ENCODE measurements around the gene DLX6. TPM values are rescaled to one million over a fixed set of nuclear protein-coding genes. Genes with fewer than 3 reads are reported as not detected.

Gene DLX6
- total RNA-seq, 1 experiment from 2014 or later = not detected

DNA sequence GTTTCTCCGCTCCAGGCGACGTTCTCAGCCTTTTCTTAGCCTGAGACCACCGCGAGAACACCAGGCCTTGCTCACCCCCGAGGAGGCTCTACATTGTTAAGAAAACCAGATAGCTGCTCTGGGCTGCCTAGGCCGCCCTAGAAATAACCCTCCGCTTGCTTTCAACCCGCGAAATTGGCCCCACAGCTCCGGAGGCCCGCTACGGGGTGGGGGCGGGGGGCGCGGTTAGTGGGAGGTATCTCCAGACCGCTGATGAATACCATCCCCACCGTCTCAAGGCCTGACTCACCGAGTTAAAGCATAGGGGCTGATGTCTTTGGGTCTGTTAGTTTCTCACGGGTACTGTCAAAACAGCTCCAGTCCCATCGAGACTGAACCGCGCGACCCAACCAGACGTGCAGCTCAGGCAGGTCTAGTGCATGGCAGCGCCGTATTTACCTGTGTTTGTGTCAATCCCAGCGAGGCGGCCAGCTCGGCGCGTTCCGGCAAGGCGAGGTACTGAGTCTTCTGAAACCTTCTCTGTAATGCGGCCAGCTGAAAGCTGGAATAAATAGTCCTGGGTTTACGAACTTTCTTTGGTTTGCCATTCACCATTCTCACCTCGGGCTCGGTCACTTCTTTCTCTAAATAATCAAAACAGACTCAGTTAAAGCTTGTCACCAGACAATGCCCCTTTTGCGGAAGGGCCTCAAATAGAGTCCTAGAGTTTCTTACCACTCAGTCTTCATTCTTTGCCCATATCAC is 16.6 kb downstream of the DLX6 start:
- TF ChIP-seq EZH2 (IDR thresholded peaks at IDR 0.05; ENCODE audit: low read depth) = no peak
- TF ChIP-seq CTCF (conservative IDR thresholded peaks at IDR 0.05) = no peak
- H3F3A ChIP-seq (ENCODE audit: insufficient read depth, low read depth) = no peaks in the 10 kb centered on the region
- H2AFZ ChIP-seq = no peak overlapping the region
- no peak overlapping the region for H3K4me3 ChIP-seq
- no peak overlapping the region for H3K27ac ChIP-seq
- no peaks in the 10 kb centered on the region for H4K20me1 ChIP-seq (ENCODE audit: insufficient read depth)
- no peaks in the 10 kb centered on the region for H3K36me3 ChIP-seq (ENCODE audit: low read depth)
- H3K9me3 ChIP-seq (ENCODE audit: insufficient read depth, low read depth) = no peaks in the 10 kb centered on the region
- intact Hi-C loops (cut with micrococcal nuclease; ENCODE audit: unreplicated experiment) = no loop called here
- ChIA-PET POLR2A (ENCODE audit: unreplicated experiment) (no interaction called here), CTCF (no interaction called here)
- H3K27me3 ChIP-seq (ENCODE audit: insufficient read depth, low read depth) = peaks cover 11% of the 10 kb centered on the region; the same call in 1 of the 2 replicates
- BruUV-seq (replicated peaks) = no TSS peak
- no peak overlapping the region for H3K4me2 ChIP-seq
- no peak for DNase-seq
- no peaks in the 10 kb centered on the region for H3K4me1 ChIP-seq (replicated peaks; ENCODE audit: insufficient read depth)
- H3K79me2 ChIP-seq (ENCODE audit: low read depth) = no peaks in the 10 kb centered on the region
- H3K9me2 ChIP-seq (ENCODE audit: insufficient read depth) = no peaks in the 10 kb centered on the region

DNA sequence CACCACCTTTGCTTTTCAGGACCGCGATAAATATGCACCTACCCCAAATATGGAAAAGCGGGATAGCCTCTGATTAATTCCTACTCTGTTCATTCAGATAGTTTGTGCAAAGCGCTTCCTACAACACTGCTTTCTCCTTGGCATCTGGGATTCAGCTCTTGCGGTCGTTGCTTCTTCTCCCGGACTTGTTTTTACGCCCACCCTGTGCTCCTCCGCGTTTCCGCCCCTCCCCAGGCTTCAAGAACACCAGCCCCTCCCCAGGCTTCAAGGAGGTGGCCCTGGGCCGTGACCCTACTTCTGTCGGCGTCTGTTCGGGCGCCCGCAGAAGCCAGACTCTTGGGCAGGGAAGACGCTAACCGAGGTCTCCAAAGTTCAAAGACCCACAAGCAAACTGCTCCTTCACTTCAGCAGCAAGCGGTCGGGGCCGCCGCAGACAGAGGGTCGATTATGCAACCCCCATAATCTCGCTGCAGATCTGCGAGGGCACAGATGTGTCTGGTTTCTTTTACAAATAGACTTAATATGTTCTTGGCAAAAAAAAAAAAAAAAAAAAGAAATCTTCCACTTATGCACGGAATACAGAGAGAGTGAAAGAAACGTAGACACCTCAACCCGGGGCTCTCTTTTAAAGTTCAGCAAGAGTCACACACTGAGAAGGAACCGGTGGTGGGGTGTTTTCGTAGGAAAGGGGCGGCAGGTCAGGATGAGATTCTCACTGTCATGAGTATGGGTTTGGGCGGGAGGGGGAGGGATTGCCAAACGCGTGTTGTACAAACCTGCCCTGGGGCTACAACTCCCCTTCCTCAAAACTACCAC is 17.3 kb downstream of the DLX6 start:
- Histone ChIP-seq H3K79me2 (ENCODE audit: low read depth) (no peaks in the 10 kb centered on the region), H3K4me2 (no peak overlapping the region), H3F3A (ENCODE audit: insufficient read depth, low read depth) (no peaks in the 10 kb centered on the region), H3K9me2 (ENCODE audit: insufficient read depth) (no peaks in the 10 kb centered on the region), H3K4me3 (no peak overlapping the region), H4K20me1 (ENCODE audit: insufficient read depth) (no peaks in the 10 kb centered on the region), H3K4me1 (replicated peaks; ENCODE audit: insufficient read depth) (peaks cover 4% of the 10 kb centered on the region; the same call in 1 of the 2 replicates), H3K9me3 (ENCODE audit: insufficient read depth, low read depth) (no peaks in the 10 kb centered on the region), H3K27ac (no peak overlapping the region), H2AFZ (no peak overlapping the region), H3K36me3 (ENCODE audit: low read depth) (no peaks in the 10 kb centered on the region), H3K27me3 (ENCODE audit: insufficient read depth, low read depth) (peaks cover 6% of the 10 kb centered on the region; the same call in 1 of the 2 replicates)
- CTCF ChIA-PET = no interaction called here
- intact Hi-C loops (cut with micrococcal nuclease; ENCODE audit: unreplicated experiment) = no loop called here
- no peak for DNase-seq
- POLR2A ChIA-PET (ENCODE audit: unreplicated experiment) = no interaction called here
- TF ChIP-seq EZH2 (IDR thresholded peaks at IDR 0.05; ENCODE audit: low read depth) (no peak), CTCF (conservative IDR thresholded peaks at IDR 0.05) (no peak)
- no TSS peak for BruUV-seq (replicated peaks)

DNA sequence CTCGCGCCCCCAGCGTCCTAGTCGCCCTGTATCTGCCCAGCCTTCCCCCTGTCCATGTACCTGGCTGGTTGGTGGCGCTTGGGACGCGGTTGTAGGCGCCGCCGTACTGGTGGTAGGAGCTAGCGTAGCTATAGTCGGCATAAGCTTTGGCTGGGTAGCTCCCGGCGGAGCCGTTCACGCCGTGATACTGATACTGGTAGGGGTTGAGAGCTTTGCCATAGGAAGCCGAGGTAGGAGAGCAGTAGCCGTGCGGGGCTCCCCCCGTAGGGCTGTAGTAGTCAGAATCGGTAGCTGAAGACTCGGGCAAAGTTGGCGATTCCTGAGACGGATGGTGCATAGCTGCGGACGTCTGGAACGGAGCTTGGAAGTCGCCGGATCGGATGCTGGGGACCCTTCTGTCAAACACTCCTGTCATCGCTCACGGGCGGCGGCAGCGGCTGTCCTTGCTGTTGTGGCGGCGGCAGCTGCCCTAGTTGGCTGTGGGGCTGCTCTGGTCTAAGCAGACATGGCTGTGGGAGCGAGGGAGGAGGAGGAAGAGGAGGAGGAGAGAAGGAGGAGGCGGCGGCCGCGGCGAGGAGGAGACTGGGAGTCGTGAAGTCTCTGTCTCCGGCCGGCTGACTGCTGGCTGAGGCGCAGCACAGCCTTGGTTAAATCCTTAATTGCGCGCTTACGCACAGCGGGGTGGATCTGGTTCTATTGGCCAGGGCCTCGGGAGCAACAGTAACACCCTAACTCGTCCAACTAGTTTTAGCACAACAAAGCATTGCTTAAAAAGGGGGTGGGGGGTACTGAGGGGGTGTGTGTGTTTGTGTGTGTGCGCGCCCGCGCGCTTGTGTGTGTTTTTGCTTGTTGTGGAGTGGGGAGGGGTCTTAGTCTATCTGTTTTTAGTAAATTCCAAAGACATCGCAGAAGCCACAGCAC is 19.1 kb downstream of the DLX6 start, which contains the start of gene DLX5:
TSS of gene DLX5 (minus strand) at position 623 of the 921 bp plus-strand sequence. CDS start at position 415, 208 bp downstream.
- no peak for DNase-seq
- no peak for TF ChIP-seq CTCF (conservative IDR thresholded peaks at IDR 0.05)
- TF ChIP-seq EZH2 (IDR thresholded peaks at IDR 0.05; ENCODE audit: low read depth) = no peak
- Histone ChIP-seq H3K4me3 (no peak within 1 kb of the TSS), H3K9me2 (ENCODE audit: insufficient read depth) (no peaks in the 10 kb centered on the region), H3K36me3 (ENCODE audit: low read depth) (no peaks in the 10 kb centered on the region), H3K79me2 (ENCODE audit: low read depth) (no peaks in the 10 kb centered on the region), H3K4me2 (no peak within 1 kb of the TSS), H3K27ac (no peak within 1 kb of the TSS), H3F3A (ENCODE audit: insufficient read depth, low read depth) (no peaks in the 10 kb centered on the region), H4K20me1 (ENCODE audit: insufficient read depth) (no peaks in the 10 kb centered on the region), H3K9me3 (ENCODE audit: insufficient read depth, low read depth) (no peaks in the 10 kb centered on the region), H3K27me3 (ENCODE audit: insufficient read depth, low read depth) (peaks cover 4% of the 10 kb centered on the region; the same call in 1 of the 2 replicates), H3K4me1 (replicated peaks; ENCODE audit: insufficient read depth) (peaks cover 4% of the 10 kb centered on the region; the same call in 1 of the 2 replicates), H2AFZ (no peak within 1 kb of the TSS)
- ChIA-PET POLR2A (ENCODE audit: unreplicated experiment) (no interaction called here), CTCF (no interaction called here)
- intact Hi-C loops (cut with micrococcal nuclease; ENCODE audit: unreplicated experiment) = loop anchor here (5.0 kb wide), 1 partner anchor 1302 kb away; no protein-coding TSS in a partner anchor
- BruUV-seq (replicated peaks) = no TSS peak
